Left lobe of liver (tissue), 2 donors: ENCODE data around the gene INSYN2B. TPM values are rescaled to one million over a fixed set of nuclear protein-coding genes. Genes with fewer than 3 reads are reported as not detected.
"Not testable (repeated sequence)": the region's sequence is repeated elsewhere in the genome, so short reads cannot be mapped to it uniquely, and the experiment has no call there.

ENCODE experiments used
- ATAC-seq: fragments of 200-7000 bp; cut with Tn5 transposase; one replicate; pipeline ENCODE4 v1.9.1; 2020; ENCODE audit warnings: mild to moderate bottlenecking, moderate library complexity
- DNase-seq: peaks from one replicate; pipeline ENCODE4 v3.0.0-alpha.2; 2020; ENCODE audit warnings: low spot score
- total RNA-seq: library from RNA; stranded (reverse); gene quantifications from one replicate; pipeline ENCODE4 v1.2.1, GENCODE V29; 2021
- donor health status: DM: no; HTN: no; CAD: no; lungs with moderate emphysema.
- donor health status: DM: no; HTN: yes; CAD: no.

INSYN2B gene
- total RNA-seq, 1 donor from 2014 or later: not detected

DNA sequence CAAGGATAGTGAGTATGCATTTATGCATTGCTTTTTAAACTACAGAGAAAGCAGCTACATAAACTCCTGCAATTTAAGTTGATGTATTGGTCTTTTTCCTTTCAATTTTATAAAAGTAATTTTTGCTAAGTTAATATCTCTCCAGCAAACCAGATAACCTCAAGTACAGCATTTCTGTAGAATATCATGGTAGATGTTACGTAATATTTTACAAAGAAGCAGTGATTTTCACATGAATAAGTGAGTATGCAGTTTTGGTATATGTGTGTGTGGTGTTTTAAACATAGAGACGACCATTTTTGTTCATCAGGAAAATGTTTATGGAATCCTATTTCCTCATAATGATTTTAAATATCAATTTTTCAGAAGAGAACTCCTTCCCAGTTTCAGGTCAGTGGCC is 118.9 kb downstream of the INSYN2B start:
- no peak for DNase-seq
- ATAC-seq: no peak

DNA sequence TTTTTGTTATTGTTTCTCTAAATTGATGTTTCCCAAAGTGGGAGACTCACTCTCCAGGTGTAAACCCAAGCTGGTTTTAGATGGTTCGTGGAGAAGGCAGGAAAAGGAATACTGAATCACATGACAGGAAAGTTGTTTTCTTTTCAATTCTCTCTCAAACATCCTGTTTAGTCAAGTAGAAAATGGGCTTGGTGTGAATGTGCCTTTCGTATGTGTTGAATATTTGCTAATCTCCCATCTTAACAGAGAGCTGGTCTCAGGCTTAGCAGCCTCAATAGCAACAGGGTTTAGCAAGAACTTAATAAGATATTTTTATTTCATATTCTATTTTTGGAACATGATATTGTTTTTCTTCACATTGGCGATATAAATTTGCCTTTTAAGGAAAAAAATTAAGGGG is 119.7 kb downstream of the INSYN2B start:
- ATAC-seq (no peak), DNase-seq (no peak)

DNA sequence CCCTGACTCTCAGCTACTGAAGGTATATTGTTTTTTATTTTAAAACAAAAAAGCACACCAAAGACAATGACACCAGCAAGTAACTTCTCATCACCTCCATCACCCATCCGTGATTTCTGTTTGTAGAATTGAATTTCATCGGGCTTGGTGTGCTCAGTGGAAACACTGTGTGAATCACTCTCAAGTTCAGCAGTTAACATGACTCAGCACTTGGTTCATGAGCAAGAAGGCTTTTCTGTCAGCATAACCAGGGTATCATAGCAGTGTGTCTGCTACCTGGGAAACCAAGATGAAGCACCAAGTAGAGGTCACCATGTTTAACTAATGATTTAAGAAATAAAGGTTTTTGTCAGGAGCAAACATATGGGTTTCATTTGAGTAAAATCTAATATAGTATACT is 123.7 kb downstream of the INSYN2B start:
- ATAC-seq: no peak

DNA sequence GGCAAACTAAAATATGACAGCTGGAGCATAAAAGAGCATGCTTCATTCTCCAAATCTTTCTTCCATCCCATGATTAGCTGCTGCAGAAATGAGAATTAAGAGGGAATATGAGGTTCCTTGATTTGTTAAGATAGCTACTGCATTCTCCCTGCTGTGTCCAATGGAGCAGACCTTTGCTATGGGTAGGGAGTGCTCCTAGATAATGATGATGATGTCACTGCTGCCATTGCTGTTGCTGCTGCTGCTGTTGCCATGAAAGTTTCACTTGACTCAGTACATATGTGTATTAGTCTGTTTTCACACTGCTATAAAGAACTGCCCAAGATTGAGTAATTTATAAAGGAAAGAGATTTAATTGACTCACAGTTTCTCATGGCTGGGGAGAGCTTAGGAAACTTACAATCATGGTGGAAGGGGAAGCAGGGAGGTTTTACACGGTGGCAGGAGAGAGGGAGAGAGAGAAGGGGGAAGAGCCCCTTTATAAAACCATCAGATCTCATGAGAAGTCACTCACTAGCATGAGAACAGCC is 128.9 kb downstream of the INSYN2B start:
- ATAC-seq: no peak
- no peak for DNase-seq

More for the DNA sequence above, 123.7 kb downstream of the INSYN2B start:
- DNase-seq: no peak

DNA sequence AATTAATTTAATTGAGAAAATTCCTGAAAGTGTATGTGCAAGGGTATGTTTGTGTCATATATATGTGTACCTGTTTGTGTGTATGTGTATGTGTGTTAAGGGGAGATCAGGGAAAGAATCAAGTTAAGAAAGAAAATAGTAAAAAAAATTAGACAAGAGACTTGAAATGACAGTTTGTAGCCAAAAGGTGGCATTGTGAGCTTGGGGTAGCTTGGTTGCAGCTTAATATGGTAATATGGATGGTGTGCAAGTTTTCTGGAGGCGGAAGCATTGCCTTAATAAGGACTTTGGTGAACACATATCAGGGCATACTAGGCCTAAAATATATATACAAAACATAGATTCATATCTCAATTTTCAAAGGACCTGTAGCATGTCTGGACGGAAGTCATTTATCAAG is 129.9 kb downstream of the INSYN2B start:
- no peak for DNase-seq
- ATAC-seq: no peak

DNA sequence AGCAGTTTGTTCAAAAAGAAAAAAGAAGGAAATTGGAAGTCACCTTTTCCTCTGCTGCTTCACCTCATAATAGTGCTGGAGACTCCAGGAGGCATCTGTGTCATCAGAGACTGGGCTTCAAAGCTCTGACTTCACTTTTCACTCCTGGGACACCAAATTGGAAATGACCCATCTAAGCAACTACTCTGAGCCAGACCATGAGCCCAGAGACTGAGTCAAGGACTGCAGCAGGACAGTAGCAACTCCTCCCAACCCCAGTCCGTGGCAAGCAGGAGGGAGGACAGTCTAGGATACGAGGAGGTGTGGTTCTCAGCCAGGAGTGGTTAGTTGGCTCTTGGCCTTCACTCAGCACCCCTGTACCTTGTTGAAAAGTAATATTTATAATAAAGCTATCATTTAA is 131.5 kb downstream of the INSYN2B start:
- ATAC-seq (no peak), DNase-seq (no peak)

DNA sequence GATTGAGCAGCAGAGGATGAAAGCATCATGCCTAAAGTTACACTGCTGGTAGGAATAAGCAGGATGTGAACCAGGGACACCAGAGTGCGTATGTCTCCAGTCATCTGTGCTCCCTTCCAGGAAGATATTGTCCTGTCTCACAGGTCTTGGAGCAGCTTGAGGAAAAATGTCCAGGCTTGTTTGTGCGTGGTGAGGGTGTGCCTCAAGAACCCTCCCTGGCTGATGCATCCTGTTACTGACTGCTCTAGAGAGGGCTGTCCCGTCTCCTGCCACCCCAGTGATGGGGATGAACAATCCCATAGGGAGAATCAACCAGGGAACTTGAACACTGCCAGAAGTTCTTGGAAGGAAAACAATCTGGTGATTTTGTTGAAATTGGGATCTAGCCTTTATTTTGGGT is 132.0 kb downstream of the INSYN2B start:
- DNase-seq (no peak), ATAC-seq (no peak)

DNA sequence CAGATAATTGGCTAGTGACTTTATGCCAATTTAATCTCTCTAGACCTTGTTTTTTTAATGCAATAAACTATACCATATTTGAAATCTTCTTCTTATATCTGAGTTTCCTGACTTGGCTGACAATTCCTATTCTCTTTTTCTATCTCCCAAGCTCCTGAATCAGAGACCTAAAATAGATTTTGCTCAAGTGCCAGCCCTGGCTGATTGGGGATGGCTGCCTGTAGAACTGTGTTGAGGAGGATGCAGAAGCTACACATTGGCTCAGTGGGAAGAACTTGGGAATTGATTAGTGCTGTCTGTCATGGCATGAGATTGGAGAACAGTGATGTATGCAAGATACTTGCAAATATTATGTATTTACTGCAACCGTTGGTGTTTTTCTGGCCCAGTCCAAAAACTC is 132.8 kb downstream of the INSYN2B start:
- no peak for DNase-seq
- ATAC-seq: no peak

DNA sequence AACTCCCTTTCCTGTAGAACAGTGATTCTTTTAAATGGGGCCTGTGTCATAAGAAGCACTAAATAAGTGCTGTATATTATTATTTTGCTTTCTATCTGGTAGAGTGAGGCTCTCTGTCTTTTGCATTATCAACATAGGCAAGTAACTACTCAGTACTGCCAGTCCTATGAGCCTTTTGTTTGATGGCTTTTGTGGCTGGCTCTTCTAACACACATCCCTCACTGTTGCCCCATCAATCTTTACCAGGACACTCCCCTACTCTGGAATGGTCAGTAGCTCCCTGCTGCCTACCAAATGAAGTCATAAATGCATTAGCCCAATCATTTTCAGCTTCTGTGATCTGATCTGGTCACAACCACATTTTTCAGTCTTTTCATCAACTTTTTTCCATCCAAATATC is 137.6 kb downstream of the INSYN2B start:
- ATAC-seq: no peak
- DNase-seq: no peak

DNA sequence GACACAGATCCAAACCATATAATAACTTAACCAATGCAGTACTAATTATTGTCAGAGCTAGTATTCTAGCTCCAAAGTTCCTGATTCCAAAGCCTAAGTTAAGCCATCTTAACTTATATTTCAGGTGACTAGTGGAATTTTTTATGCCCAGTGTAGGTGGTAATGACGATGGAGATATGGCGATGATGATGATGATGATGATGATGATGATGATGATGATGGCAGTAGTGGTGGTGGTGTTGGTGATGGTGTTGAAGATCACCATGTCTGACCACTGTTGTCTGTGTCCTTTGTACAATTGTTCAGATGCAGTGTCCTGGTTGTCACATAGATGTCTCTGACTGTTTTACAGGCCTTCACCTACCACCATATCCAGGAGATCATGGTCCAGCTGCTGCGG is 139.9 kb downstream of the INSYN2B start:
- ATAC-seq: no peak

DNA sequence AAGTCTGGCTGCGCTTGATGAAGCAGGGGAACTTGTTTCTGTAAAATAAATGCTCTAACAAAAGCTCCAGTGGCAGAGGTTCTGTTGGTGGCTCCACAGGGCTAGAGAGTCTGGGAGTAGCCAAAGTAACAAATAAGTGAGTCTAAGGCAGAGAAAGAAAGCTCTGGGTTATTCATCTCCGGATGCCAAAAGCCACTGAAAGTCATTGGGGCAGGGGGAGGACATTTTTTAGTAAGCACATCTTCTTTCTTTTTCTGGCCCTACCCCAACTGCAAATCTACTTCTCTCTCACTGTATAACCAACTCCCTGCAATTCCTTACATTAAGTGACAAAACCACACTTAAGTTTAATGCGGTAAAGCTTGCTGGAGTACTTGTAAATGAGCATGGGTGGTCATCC is 141.6 kb downstream of the INSYN2B start:
- DNase-seq (no peak), ATAC-seq (no peak)

More for the DNA sequence above, 139.9 kb downstream of the INSYN2B start:
- no peak for DNase-seq

DNA sequence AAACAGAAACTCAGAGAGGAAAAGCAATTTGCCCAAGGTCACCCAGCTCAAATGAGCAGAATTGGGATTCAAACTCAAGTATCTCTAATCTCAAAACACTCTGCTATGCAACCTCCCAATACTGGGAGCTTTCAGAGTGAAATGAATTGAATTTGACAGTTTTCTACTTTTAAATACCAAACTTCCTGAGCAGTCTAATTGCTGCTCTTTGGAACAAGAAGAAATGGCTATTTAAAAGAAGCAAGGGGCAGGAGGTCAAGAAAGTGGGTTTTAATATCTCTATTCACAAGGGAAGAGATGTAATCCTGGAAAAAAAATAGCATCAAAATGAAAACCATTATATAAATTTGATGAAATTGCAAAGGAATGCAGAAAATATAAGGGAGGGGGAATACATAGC is 142.6 kb downstream of the INSYN2B start:
- no peak for DNase-seq
- ATAC-seq: no peak

DNA sequence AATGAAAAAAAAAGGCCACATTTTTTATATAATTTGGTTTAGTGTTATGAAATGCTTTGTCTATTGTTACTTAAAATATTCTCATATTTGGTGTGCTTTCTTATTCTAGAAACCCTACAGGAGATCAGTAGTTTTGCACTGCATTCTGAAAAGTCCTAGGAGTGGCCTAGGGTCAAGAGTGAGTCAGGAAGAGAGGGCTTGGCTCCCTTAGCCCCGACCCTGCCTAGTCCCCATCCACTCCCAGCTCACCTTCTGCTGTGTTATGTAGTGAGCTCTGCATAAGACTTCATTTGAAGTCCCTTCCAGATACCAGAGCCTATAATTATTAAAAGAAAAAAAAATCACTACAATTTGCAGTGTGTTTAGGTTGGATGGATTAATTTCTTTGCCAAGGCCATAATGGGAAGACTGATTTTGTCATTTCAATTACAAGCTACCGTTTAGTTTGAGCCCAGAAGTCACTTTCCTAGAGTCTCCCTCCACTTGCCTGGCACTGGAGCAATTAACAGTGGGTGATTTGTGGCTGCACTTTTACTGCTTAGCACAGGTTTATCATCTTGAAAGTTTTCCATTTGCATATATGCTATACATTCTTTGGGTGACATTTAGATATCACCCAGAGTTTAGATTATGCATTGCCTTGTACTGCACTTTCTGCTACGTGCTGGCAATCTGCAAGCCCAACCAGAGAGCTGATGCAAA is 143.3 kb downstream of the INSYN2B start:
- no peak for ATAC-seq
- no peak for DNase-seq

DNA sequence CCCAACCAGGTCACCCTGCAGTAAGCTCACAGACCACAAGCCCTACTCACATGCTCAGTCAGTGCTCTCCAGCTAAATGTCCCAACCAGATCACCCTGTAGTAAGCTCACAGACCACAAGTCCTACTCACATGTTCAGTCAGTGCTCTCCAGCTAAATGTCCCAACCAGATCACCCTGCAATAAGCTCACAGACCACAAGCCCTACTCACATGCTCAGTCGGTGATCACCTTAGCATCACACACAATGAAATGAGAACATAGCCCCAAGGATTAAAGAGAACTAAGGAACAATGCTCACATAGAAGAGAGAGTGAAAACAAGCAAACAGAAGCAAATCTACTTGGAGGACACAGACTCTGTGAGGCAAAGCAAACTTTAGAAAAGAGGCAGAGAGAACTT is 145.8 kb downstream of the INSYN2B start:
- DNase-seq, ATAC-seq: not testable (repeated sequence)

DNA sequence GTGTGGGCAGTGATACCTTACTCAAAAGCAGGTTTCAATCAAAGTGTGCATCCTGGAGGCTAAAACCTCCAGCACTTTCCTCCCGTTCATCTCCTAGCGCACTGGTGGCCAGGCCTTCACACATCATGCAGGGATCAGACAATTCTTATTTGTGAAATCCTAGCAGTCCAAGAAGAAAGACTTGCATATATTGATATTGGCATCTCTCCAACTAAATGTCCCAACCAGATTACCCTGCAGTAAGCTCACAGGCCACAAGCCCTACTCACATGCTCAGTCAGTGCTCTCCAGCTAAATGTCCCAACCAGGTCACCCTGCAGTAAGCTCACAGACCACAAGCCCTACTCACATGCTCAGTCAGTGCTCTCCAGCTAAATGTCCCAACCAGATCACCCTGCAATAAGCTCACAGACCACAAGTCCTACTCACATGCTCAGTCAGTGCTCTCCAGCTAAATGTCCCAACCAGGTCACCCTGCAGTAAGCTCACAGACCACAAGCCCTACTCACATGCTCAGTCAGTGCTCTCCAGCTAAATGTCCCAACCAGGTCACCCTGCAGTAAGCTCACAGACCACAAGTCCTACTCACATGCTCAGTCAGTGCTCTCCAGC is 146.5 kb downstream of the INSYN2B start:
- not testable (repeated sequence) for ATAC-seq, DNase-seq

DNA sequence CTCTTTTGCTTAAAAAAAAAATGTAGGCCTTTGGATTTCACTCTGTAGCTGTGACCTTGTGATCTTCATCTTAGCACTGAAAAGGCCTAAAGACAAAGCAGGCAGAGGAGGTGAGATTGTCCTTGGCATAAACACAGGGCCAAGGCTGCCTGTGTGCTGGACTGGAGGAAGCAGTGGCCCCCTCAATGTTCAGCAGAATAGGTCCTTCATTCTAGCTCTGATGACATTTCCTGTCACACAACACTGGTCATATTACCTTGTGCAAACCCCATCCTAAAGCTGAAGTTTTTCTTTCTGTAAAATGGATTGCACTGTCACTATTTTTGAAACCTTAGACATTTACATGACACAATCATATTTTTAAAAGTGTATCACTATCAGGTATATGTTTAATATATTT is 147.4 kb downstream of the INSYN2B start:
- DNase-seq: no peak
- ATAC-seq: no peak

DNA sequence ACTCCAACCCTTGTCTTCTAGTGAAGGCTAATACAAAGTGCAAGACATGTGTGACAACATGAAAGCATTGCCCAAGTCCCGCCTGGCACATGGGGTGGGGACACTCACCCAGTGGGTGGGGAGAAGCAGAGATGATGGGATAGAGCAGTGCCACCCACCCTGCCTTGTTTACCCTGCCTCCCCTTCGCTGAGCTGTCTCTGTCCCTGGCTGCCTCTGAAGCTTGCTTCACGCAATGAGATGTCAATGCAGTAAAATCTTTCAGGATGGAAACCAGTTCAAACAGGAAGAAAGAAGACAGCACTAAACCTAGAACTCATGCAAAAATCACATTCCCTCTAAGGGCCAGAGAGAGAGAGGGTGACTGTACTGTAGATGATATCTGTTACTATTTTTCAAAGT is 148.0 kb downstream of the INSYN2B start:
- ATAC-seq (no peak), DNase-seq (no peak)

DNA sequence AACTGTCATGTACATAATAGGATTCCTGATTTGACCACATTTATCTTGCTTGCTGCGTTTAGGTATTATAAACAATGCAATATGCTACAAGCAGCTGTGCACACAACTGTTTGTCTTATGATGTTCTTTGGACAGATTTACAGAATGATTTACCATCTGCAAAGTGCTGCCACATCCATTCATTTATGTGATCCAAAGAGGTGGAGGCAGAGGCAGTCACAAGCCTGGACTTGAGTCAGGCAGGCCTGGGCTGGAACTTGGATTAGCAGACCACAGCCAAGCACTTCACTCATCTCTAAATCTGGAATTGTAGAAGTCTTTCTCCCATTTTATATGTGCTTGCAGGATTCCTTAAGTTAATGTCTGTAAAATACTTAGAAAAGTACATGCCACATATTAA is 149.0 kb downstream of the INSYN2B start:
- ATAC-seq (no peak), DNase-seq (no peak)

DNA sequence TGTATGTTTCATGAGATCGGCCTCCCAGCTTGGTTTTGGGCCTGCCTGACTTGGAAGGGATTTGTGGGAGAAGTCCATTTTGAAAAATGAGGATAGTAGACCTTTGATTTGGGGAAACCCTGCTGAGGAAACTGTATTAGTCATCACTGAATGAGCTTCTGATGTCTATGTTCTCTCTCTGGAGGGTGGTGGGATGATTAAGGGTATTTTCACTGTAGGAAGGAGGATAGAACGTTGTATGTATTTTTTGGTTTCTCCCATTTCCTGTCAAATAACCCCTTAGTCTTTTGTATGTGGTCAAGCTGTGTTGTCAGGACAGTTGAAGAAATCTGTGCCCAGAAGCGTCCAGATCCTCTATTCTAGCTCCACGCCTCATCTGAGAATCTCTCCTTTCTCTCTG is 151.9 kb downstream of the INSYN2B start:
- no peak for ATAC-seq
- DNase-seq: no peak

DNA sequence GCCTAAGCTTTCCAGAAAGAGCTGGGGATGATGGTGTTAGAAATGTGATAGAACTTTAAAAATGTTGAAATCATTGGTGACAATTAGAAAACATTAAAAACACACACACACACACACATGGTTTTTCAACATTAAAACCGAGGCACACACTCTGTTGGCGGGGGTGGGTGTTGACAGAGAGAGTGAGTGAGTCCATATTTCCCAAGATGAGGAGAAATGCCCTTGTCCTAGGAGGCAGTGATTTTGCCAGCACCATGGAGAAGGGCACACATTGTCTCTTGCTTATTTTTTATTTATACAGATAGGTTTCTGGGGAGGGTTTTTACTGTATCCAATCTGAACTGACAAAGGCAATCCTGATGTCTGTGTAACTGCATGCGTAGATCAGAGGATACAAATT is 152.5 kb downstream of the INSYN2B start:
- ATAC-seq: no peak

DNA sequence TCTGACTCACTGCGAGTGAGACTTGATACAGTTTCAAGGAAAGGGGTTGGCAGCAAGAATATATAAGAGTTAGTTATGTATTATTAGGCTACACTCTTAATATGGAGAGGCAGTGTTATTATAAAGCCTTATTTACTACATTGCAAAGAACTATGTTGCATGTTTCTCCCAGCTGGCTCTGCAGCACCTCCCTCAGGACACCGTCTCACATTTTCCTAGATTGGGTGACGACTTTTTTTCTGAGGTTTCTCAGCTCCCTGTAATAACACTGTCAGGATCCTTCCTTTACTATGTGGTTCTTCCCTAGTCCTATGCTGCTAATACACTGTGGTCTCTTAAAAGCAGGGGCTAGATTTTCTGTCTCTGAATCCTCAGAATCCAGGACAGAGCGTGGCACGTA is 153.7 kb downstream of the INSYN2B start:
- no peak for DNase-seq
- ATAC-seq: no peak

More for the DNA sequence above, 152.5 kb downstream of the INSYN2B start:
- DNase-seq: no peak

DNA sequence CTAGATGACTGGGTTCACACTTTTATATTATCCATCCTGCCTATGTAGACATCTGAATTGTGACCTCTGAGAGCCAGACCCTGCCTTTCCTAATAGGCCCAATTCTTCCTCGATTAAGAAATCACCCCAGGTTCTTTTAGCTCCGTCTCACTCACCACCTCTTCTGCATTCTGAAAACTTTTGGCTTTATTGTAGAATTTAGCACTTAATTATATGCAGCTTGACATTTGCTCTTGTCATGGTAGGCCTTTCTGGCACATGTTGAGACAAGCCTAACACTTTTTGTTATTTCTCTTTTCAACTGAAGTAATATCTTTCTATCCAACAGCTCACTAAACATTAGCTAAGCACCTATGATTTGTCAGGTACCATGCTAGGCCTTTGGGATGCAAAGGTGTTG is 163.3 kb downstream of the INSYN2B start:
- DNase-seq: no peak
- ATAC-seq: no peak

DNA sequence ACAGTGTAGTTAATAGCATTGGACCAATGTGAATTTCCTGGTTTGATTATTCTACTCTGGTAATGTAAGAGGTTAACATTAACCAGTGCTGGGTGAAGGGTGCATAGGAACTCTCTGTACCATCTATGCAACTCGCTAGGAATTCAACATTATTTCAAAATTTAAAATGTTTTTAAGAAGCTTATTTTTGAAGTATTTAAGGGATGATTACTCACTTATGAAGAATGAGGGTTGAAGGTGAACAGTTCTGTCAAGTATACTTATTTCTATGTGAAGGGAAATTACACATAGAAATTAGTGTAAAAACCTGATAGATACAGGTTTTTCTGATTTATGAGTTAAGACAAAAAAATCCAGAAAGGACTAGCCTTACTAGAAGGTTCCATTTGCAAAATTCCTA is 165.8 kb downstream of the INSYN2B start:
- DNase-seq: no peak
- ATAC-seq: no peak
